A673 (cell line): ENCODE measurements around the gene NBPF3. TPM values are rescaled to one million over a fixed set of nuclear protein-coding genes. Genes with fewer than 3 reads are reported as not detected.
"Not testable (repeated sequence)": the region's sequence is repeated elsewhere in the genome, so short reads cannot be mapped to it uniquely, and the experiment has no call there.

Experiments
- BruUV-seq: library from RNA; stranded (reverse); fragments of 400-500 nt; replicated peaks from 2 replicates; lab custom pipeline; 2021; lab: Mats Ljungman, UMichigan
- CTCF ChIA-PET: fragments of 300-600 bp; sonication (Branson Sonifier 250); formaldehyde crosslinking; loops from one replicate; lab custom pipeline; 2022; ENCODE audit warnings: antibody characterized with exemption; lab: Charles Lee
- POLR2A ChIA-PET: fragments of 300-600 bp; sonication (Branson Sonifier 250); formaldehyde crosslinking; loops from one replicate; lab custom pipeline; 2022; ENCODE audit warnings: antibody characterized with exemption; ENCODE audit not compliant: low non-redundant PET; lab: Charles Lee
- DNase-seq: peaks from one replicate; pipeline ENCODE4 v3.0.0-alpha.2; 2015; ENCODE audit warnings: low spot score
- H3K27ac ChIP-seq: fragments of 200-600 bp; sonication (generic); 2 replicates; pipeline ENCODE4 v1.5.1; 2016; ENCODE audit warnings: mixed run types, low read depth, mild to moderate bottlenecking, mixed read lengths, antibody characterized with exemption, low read length; ENCODE audit not compliant: poor library complexity, severe bottlenecking
- H3K27me3 ChIP-seq: fragments of 200-600 bp; sonication (generic); replicated peaks from 2 replicates; pipeline ENCODE4 v1.6.1; 2017; ENCODE audit warnings: mixed run types, low read depth, mild to moderate bottlenecking, mixed read lengths, antibody characterized with exemption, low read length; ENCODE audit not compliant: insufficient read depth, poor library complexity
- H3K36me3 ChIP-seq: fragments of 200-600 bp; sonication (generic); 2 replicates; pipeline ENCODE4 v1.6.1; 2016; ENCODE audit warnings: mixed run types, mild to moderate bottlenecking, mixed read lengths, antibody characterized with exemption, low read length; ENCODE audit not compliant: insufficient read depth, poor library complexity, severe bottlenecking
- H3K4me1 ChIP-seq: fragments of 200-600 bp; sonication (generic); 2 replicates; pipeline ENCODE4 v1.6.1; 2017; ENCODE audit warnings: mixed run types, mild to moderate bottlenecking, mixed read lengths, antibody characterized with exemption, low read length; ENCODE audit not compliant: insufficient read depth, poor library complexity, severe bottlenecking
- H3K4me3 ChIP-seq: fragments of 200-600 bp; sonication (generic); 2 replicates; pipeline ENCODE4 v1.5.1; 2016; ENCODE audit warnings: low read depth, mixed run types, mild to moderate bottlenecking, mixed read lengths, low read length; ENCODE audit not compliant: poor library complexity, severe bottlenecking
- H3K9me3 ChIP-seq: fragments of 200-600 bp; sonication (generic); 2 replicates; pipeline ENCODE4 v1.6.1; 2016; ENCODE audit warnings: mixed run types, low read depth, mild to moderate bottlenecking, mixed read lengths, antibody characterized with exemption, low read length; ENCODE audit not compliant: poor library complexity, severe bottlenecking
- CTCF ChIP-seq: fragments of 300-800, 200-600 bp; sonication (generic); conservative IDR thresholded peaks from 2 replicates; pipeline ENCODE4 v1.5.1; 2017; ENCODE audit warnings: low read depth, mild to moderate bottlenecking, antibody characterized with exemption, low read length, moderate library complexity, mixed read lengths
- EZH2 ChIP-seq: fragments of 200-600 bp; sonication (generic); IDR thresholded peaks from 2 replicates; pipeline ENCODE4 v1.6.1; 2017; ENCODE audit warnings: borderline replicate concordance, low read depth, mild to moderate bottlenecking, mixed read lengths, antibody characterized with exemption, low read length; ENCODE audit not compliant: poor library complexity, severe bottlenecking
- intact Hi-C: fragments of 100-400 bp; cut with micrococcal nuclease; formaldehyde crosslinking; loops from one replicate; pipeline ENCODE4 v1.10.0; 2022; ENCODE audit not compliant: unreplicated experiment
- total RNA-seq: library from RNA; stranded (reverse); gene quantifications from 2 replicates; pipeline ENCODE4 v1.2.3, GENCODE V29; 2021

The NBPF3 gene
- total RNA-seq, 1 experiment from 2014 or later, result 12.9 TPM

DNA sequence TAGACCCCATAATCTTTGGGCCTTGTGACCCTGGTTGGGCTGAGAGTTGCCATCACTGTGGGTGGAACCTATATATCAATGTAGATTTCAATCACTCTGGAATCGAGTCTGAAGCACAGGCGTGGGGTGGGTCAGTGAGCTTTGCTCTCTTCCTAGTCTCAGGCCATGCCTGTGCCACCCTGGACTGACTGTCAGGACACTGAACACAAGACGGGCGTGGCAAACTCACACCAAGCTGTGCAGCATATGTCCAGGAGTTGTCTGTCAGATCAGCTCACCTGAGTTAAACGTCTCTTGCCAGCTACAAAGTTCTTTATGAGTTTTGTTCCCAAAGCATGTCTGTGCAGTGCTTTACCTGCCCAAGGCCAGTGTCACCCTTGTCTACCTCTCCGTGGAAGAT is 38.4 kb downstream of the NBPF3 start:
- intact Hi-C loops, result no loop called here
- no peak overlapping the region for H3K27ac ChIP-seq
- TF ChIP-seq CTCF (no peak), EZH2 (no peak)
- POLR2A ChIA-PET, result no interaction called here
- BruUV-seq, result no TSS peak
- H3K9me3 ChIP-seq, result no peaks in the 10 kb centered on the region
- H3K4me3 ChIP-seq, result no peak overlapping the region
- CTCF ChIA-PET, result no interaction called here
- no peaks in the 10 kb centered on the region for H3K36me3 ChIP-seq
- no peak for DNase-seq
- H3K27me3 ChIP-seq, result no peaks in the 10 kb centered on the region
- H3K4me1 ChIP-seq, result no peaks in the 10 kb centered on the region

DNA sequence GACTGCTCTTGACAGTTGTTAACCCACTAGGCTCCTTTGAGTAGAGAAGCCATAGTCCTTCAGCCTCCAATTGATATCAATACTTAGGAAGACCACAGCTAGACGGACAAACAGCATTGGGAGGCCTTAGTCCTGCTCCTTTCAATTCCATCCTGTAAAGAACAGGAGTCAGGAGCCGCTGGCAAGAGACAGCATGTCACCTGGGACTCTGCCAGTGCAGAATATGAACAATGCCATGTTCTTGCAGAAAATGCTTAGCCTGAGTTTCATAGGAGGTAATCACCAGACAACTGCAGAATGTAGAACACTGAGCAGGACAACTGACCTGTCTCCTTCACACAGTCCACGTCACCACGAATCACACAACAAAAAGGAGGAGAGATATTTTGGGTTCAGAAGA is 43.9 kb downstream of the NBPF3 start:
- H3K9me3 ChIP-seq, H3K27me3 ChIP-seq, intact Hi-C loops, DNase-seq, POLR2A ChIA-PET, BruUV-seq, H3K4me1 ChIP-seq, CTCF ChIA-PET, H3K36me3 ChIP-seq, H3K4me3 ChIP-seq, H3K27ac ChIP-seq: not testable (repeated sequence)

DNA sequence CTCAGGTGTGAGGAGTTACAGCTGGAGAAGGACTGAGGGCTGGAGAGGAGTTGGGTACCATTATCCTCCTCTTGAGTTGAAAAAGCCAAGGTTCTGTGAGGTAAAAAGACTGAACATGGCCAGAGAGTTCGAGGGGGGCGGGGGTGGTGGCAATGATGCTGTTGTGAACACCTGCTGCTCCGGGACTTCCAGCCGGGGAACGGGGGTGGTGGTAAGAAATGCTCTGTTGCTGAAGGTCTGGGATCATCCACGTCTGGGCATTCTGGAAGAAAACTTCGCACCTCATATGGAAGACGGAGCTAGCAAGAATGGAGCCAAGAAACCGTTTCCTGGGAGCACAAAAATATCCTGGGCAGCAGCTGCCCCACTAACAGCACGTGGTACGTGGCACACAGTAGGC is 49.2 kb downstream of the NBPF3 start:
- ChIA-PET POLR2A (no interaction called here), CTCF (no interaction called here)
- DNase-seq, result no peak
- no peak overlapping the region for H3K4me3 ChIP-seq
- H3K4me1 ChIP-seq, result peaks cover 19% of the 10 kb centered on the region
- H3K36me3 ChIP-seq, result no peaks in the 10 kb centered on the region
- H3K27me3 ChIP-seq, result no peaks in the 10 kb centered on the region
- no peak overlapping the region for H3K27ac ChIP-seq
- H3K9me3 ChIP-seq, result peaks cover 5% of the 10 kb centered on the region
- intact Hi-C loops, result no loop called here
- BruUV-seq, result no TSS peak
- TF ChIP-seq EZH2, result no peak
- no peak for TF ChIP-seq CTCF

DNA sequence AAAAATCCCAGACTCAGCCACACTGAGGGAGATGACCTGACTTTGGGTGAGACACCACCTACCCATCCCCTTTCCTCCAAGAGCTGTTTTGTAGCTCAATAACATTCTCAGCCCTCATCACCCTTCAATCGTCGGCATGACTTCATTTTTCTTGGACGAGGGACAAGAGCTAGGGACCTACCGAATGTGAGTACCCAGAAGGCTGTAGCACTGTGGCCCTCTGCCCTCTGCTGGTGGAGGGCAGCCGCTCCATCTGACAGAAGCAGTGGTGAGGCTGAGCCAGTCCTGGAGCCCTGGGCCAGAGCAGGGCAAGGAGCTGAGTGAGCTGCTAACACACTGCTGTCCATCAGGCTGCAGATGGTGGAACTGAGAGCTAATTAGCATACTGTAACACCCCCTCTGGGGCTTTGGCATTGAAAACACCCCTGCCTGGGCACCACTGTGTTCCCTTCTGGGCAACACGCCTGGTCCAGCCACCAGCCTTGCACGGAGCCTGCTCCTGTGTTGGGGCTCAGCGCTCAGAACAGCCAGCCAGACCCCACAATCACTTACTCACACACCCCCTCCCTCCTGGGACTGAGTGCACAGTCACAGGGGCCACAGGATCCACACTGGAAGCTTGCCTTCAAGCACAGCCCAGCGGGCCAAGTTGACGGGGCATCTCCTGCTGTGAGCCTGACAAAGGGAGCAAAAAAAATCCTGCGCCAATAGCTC is 51.0 kb downstream of the NBPF3 start:
- H3K36me3 ChIP-seq, result no peaks in the 10 kb centered on the region
- peak; percentile 69 for DNase-seq
- no TSS peak for BruUV-seq
- peaks cover 5% of the 10 kb centered on the region for H3K9me3 ChIP-seq
- ChIA-PET POLR2A (no interaction called here), CTCF (interaction anchor here (0.5 to 0.6 kb wide), 2 partner anchors 81 to 372 kb away, joined by 4 to 5 read pairs; no protein-coding TSS in a partner anchor)
- H3K27ac ChIP-seq, result no peak overlapping the region
- peaks cover 19% of the 10 kb centered on the region for H3K4me1 ChIP-seq
- intact Hi-C loops, result no loop called here
- no peaks in the 10 kb centered on the region for H3K27me3 ChIP-seq
- TF ChIP-seq CTCF (peak; percentile 52), EZH2 (no peak)
- H3K4me3 ChIP-seq, result no peak overlapping the region
